HUES48 (cell line): ENCODE measurements around the gene GPR83.
A peak's percentile ranks its signal among the peaks of the same experiment; 100 is the strongest.
"Not testable (repeated sequence)": the region's sequence is repeated elsewhere in the genome, so short reads cannot be mapped to it uniquely, and the experiment has no call there.

ENCODE experiments used
- H3K27ac ChIP-seq: one replicate; pipeline ENCODE4 v1.7.0; 2013; ENCODE audit warnings: low read depth, low read length, inconsistent platforms
- H3K27me3 ChIP-seq: 2 replicates; pipeline ENCODE4 v1.6.1; 2013; ENCODE audit warnings: mild to moderate bottlenecking, low read length; ENCODE audit not compliant: control insufficient read depth, insufficient read depth
- H3K36me3 ChIP-seq: 2 replicates; pipeline ENCODE4 v1.6.1; 2013; ENCODE audit warnings: low read length; ENCODE audit not compliant: control insufficient read depth, insufficient read depth
- H3K4me1 ChIP-seq: 2 replicates; pipeline ENCODE4 v1.6.1; 2013; ENCODE audit warnings: mild to moderate bottlenecking, low read length; ENCODE audit not compliant: control insufficient read depth, insufficient read depth
- H3K4me3 ChIP-seq: 2 replicates; pipeline ENCODE4 v1.5.1; 2013; ENCODE audit warnings: mild to moderate bottlenecking, low read depth, low read length
- H3K9ac ChIP-seq: 2 replicates; pipeline ENCODE4 v1.6.1; 2013; ENCODE audit warnings: mild to moderate bottlenecking, low read depth, low read length, moderate library complexity
- H3K9me3 ChIP-seq: 2 replicates; pipeline ENCODE4 v1.6.1; 2013; ENCODE audit warnings: low read length; ENCODE audit not compliant: control insufficient read depth, insufficient read depth

GPR83 gene

DNA sequence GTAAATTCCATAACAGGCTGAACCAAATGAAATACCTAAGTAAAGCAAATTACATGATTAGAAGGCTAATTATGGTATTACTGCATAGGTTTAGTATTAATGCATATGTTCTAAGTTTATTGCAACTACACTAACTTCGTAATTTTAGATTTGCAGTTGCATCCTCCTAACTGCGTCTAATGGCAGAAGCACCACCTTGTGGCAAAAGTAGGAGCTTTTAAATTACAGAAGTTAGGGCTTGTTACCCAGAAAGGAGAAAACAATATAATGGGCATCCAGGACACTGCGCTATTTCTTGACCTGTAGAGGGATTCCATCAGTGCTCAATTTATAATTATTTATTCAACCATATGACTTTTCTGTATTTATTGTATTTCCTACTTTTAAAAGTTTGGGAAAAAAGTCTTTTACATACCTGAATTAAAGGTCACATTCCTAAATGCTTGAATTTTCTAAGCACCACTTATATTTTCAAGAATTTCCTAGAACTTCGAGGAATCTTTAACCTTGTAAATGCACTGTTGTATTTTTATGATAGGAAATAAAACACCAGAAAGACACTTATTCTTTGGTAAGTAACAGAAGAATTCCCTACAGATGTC, 16.3 kb upstream of the GPR83 start:
- peaks cover 29% of the 10 kb centered on the region for H3K36me3 ChIP-seq

DNA sequence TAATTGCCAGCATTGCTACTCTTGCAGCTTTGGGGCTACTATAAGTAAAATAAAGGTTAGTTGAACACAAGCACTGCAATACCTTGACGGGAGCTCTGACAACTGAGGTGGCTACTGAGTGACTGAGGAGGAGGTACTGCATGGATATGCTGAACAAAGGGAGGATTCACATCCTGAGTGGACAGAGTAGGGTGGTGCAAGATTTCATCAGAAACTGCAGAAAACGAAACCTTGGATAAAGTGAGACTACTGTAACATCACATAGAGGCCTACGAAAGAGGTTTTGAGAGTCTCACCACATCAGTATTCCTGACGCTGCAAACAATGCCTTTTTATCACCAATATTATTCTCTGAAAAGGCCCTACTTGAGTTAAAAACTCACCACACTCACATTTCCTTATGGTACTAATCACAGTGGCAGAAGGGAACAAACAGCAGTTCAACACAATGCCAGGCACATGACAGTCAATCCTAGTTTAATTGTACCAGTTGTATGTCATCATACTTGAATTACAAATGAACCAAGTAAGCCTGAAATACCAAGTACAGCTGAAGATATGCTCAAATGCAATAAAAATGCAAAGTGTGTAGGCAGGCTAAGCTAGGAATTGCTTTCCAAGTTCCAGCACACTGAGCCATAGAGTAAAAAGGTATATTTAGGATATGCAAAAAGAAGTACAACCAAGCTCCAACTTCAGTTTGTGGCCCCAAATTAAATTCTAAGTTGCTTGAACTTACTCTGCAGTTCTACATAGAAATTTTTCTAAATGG, 4.0 kb upstream of the GPR83 start:
- peaks cover 4% of the 10 kb centered on the region; the same call in 1 of the 2 replicates for H3K4me1 ChIP-seq
- no peak overlapping the region for H3K4me3 ChIP-seq
- H3K27me3 ChIP-seq, result peaks cover 24% of the 10 kb centered on the region
- no peaks in the 10 kb centered on the region for H3K9me3 ChIP-seq
- no peaks in the 10 kb centered on the region for H3K36me3 ChIP-seq
- H3K27ac ChIP-seq, result no peak overlapping the region
- no peak overlapping the region for H3K9ac ChIP-seq

More for the DNA sequence above, 16.3 kb upstream of the GPR83 start:
- H3K4me3 ChIP-seq, result no peak overlapping the region
- H3K27me3 ChIP-seq, result no peaks in the 10 kb centered on the region
- no peak overlapping the region for H3K27ac ChIP-seq
- H3K4me1 ChIP-seq, result no peaks in the 10 kb centered on the region
- no peaks in the 10 kb centered on the region for H3K9me3 ChIP-seq
- no peak overlapping the region for H3K9ac ChIP-seq

DNA sequence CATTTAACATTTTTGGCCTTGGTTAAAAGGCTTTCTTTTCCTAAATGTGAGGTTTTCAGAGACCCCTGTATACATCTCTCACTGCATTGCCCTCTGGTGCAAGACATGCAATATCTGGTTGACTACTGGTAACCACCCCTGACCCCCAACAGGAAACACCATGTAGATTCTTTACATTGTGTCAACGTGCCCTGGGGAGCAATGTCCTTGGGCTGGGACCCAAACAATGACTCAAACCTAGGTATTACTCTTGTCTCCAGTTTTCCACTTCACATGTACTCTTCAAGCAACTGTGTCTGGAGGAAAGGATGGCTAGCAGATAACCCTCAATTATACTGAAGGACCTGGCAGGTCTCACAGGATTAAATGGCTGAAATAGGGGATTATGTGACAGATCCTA, 1.1 kb upstream of the GPR83 start:
- Histone ChIP-seq H3K4me3 (no peak overlapping the region), H3K27ac (no peak overlapping the region), H3K9me3 (no peaks in the 10 kb centered on the region), H3K36me3 (no peaks in the 10 kb centered on the region), H3K27me3 (peaks cover 39% of the 10 kb centered on the region), H3K9ac (no peak overlapping the region), H3K4me1 (peaks cover 4% of the 10 kb centered on the region; the same call in 1 of the 2 replicates)

DNA sequence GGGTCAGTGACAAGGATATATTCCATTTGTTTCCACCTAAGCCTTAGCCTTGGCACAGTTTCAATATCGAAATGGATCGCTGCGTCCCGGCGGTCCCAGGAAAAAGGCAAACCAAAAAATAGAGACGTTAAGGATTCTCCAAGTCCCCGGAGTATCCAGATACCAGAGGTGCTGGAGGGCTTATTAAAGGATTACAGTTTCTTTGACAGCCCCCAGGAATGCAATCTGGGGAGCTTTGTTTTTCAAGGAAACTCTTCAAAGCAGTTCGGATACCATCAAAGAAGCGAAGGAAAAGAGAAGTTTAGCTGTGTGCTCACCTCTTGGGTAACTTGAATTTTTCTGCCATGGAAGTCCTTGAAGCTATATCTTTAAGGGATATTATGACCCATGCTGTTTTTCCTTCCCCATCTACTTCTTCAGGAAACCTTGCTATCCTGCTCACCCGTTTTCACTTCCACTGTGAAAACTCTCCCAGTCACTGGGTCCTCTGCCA, 600 bp upstream of the GPR83 start:
- Histone ChIP-seq H3K27ac (no peak overlapping the region), H3K36me3 (no peaks in the 10 kb centered on the region), H3K4me1 (peaks cover 4% of the 10 kb centered on the region; the same call in 1 of the 2 replicates), H3K27me3 (peaks cover 39% of the 10 kb centered on the region), H3K9me3 (no peaks in the 10 kb centered on the region), H3K9ac (no peak overlapping the region), H3K4me3 (peak overlapping the region; percentile 66)

DNA sequence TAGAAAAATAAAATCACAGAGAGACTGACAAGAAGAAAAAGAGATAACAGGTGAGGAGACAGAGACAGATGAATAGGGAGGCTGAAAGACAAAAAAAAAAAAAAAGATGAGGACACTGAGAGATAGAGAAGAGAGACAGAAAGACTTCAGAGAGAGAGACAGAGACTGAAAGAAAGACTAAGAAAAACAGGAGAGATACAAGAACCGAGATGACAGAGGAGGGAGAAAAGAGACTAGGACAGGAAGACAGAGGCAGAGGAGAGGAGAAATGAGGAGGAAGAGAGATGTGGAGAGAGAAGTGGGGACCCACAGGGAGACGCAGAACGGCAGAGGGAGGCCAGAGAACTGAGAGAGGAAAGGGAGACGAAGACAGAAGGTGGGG, 771 bp downstream of the GPR83 start:
- H3K4me1 ChIP-seq, result peaks cover 4% of the 10 kb centered on the region; the same call in 1 of the 2 replicates
- H3K36me3 ChIP-seq, result no peaks in the 10 kb centered on the region
- H3K27me3 ChIP-seq, result peaks cover 39% of the 10 kb centered on the region
- no peaks in the 10 kb centered on the region for H3K9me3 ChIP-seq
- H3K9ac ChIP-seq, result no peak overlapping the region
- no peak overlapping the region for H3K27ac ChIP-seq
- H3K4me3 ChIP-seq, result peak overlapping the region; percentile 66

DNA sequence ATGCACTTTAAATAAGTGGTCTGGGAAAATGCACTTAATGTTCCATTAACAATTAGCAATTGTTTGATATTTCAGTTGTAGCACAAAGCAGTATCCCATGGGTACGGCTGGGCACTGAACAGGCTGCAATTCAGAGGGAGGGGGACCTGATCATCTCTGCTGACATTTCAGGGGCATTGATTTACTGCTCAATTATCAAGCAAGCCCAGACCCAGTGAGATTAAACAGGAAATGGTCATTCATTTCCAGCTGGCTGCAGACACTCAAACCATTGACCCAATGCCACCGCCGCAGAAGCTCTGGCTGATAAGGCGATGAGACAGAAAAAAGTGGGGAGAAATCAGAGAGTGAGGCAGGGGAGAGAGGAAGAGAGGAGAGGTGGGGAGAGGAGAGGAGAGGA, 1.2 kb downstream of the GPR83 start:
- Histone ChIP-seq H3K36me3 (no peaks in the 10 kb centered on the region), H3K27me3 (peaks cover 39% of the 10 kb centered on the region), H3K4me1 (peaks cover 4% of the 10 kb centered on the region; the same call in 1 of the 2 replicates), H3K4me3 (no peak overlapping the region), H3K9ac (no peak overlapping the region), H3K27ac (no peak overlapping the region), H3K9me3 (no peaks in the 10 kb centered on the region)

DNA sequence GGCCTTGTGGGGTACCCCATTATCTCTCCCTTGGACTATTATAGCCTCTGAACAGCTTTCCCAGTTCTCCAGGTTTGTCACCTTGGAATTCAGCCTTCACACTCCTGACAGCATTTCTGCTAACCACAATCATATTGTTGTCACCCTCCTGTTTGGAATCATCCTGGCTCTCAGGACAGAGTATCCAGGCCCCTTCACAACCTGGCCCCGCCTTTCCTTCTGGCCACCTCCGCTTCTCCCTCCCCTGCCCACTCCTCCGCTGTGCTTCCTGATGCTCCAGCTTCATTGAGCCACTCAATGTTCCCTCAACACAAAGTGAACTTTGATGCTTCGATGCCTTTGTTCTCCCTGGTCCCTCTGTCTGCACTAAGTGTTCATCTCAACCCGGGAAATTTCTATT, 3.1 kb downstream of the GPR83 start:
- Histone ChIP-seq H3K9ac (no peak overlapping the region), H3K4me1 (peaks cover 4% of the 10 kb centered on the region; the same call in 1 of the 2 replicates)

DNA sequence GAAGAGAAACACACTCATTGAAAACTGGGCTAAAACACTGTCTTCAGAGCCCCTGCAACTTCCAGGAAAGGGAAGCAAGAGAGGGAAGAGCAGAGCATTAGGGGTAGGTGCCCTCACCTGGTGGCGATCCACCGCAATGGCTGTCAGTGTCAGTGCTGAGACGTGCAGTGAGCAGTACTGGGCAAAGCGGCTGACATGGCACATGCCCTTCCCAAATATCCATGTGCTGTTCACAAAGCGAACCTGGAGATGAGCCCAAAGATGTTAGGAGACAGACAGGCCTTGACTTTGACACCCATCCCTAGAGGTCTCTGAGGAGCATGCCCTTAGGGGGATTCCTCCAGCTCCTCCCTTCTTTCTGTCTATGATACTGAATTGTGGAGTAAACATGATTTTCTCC, 4.9 kb downstream of the GPR83 start:
- no peak overlapping the region for H3K9ac ChIP-seq
- H3K36me3 ChIP-seq, result no peaks in the 10 kb centered on the region
- no peaks in the 10 kb centered on the region for H3K4me1 ChIP-seq
- peaks cover 25% of the 10 kb centered on the region for H3K27me3 ChIP-seq
- H3K9me3 ChIP-seq, result no peaks in the 10 kb centered on the region
- H3K27ac ChIP-seq, result no peak overlapping the region
- H3K4me3 ChIP-seq, result no peak overlapping the region

More for the DNA sequence above, 3.1 kb downstream of the GPR83 start:
- H3K4me3 ChIP-seq, result no peak overlapping the region
- no peak overlapping the region for H3K27ac ChIP-seq
- peaks cover 39% of the 10 kb centered on the region for H3K27me3 ChIP-seq
- no peaks in the 10 kb centered on the region for H3K9me3 ChIP-seq
- no peaks in the 10 kb centered on the region for H3K36me3 ChIP-seq

DNA sequence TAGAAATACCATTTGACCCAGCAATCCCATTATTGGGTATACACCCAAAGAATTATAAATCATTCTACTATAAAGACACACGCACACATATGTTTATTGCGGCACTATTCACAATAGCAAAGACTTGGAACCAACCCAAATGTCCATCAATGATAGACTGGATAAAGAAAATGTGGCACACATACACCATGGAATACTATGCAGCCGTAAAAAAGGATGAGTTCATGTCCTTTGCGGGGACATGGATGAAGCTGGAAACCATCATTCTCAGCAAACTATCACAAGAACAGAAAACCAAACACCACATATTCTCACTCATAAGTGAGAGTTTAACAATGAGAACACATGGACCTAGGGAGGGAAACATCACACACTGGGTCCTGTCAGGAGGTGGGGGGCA, 9.3 kb downstream of the GPR83 start:
- H3K36me3 ChIP-seq, H3K27ac ChIP-seq, H3K4me3 ChIP-seq, H3K4me1 ChIP-seq, H3K9ac ChIP-seq, H3K27me3 ChIP-seq, H3K9me3 ChIP-seq: not testable (repeated sequence)

DNA sequence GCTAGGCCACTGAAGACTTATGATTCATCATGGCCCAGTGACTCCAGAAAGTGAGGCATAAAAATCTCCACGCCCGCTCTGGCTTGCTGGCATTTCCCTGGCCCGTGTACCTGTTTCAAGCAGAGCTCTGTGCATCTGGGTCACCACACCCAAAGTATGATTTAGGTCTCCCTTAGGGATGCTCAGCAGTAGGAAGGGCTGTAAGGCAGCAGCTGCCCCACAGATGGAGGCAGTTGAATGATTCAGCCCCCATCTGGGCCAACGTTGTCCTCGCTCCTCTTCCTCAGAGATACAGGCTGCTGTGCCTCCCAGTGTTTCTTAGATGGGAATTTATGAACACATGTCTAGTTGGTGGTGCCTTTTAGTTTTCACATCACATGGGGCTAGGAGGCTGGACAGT, 21.6 kb downstream of the GPR83 start:
- H3K4me3 ChIP-seq, result no peak overlapping the region
- H3K9me3 ChIP-seq, result no peaks in the 10 kb centered on the region
- no peak overlapping the region for H3K9ac ChIP-seq
- no peaks in the 10 kb centered on the region for H3K36me3 ChIP-seq
- H3K4me1 ChIP-seq, result no peaks in the 10 kb centered on the region
- no peaks in the 10 kb centered on the region for H3K27me3 ChIP-seq
- H3K27ac ChIP-seq, result no peak overlapping the region

DNA sequence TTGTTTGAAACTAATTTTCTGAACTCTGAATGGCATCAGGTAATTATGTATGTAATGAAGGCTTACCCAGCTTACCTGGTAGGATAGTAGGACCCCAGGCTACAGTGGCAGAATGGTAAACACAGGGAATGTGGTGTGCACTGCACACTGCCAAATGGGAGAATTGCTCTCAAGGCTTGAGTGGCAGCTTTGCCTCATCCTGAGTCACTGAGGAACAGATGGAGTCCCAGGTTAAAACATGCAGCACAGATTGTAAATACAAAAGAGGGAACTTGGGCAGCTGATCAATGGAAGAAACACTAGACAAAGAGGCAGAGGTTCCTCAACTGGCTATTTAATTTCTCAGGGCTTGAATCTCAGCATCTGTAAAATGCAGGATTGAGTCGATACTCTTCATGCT, 24.4 kb downstream of the GPR83 start:
- no peaks in the 10 kb centered on the region for H3K36me3 ChIP-seq
- no peaks in the 10 kb centered on the region for H3K9me3 ChIP-seq
- H3K4me3 ChIP-seq, result no peak overlapping the region
- no peak overlapping the region for H3K9ac ChIP-seq
- no peak overlapping the region for H3K27ac ChIP-seq
- H3K27me3 ChIP-seq, result no peaks in the 10 kb centered on the region
- H3K4me1 ChIP-seq, result no peaks in the 10 kb centered on the region
